Measurements from ENCODE around the gene VRK1.

Gene VRK1

GRCh38 chr14:96858643-96859042, 61.5 kb downstream of the VRK1 start:
- H3K4me3 ChIP-seq (ENCODE audit: control insufficient read depth, low read depth, low read length), result no peak overlapping the region
- no peak for DNase-seq (ENCODE audit: low read depth)
- no peak for TF ChIP-seq CTCF (conservative IDR thresholded peaks at IDR 0.05; ENCODE audit: control insufficient read depth, insufficient read depth, low read depth, low read length)

- no peak for TF ChIP-seq CTCF (conservative IDR thresholded peaks at IDR 0.05; ENCODE audit: control insufficient read depth, insufficient read depth, low read depth, low read length)
- no peak overlapping the region for H3K4me3 ChIP-seq (ENCODE audit: control insufficient read depth, low read depth, low read length)
- DNase-seq (ENCODE audit: low read depth), result no peak
Measured at GRCh38 chr14:96861568-96862310, 64.6 kb downstream of the VRK1 start.

GRCh38 chr14:96863327-96863985, 66.3 kb downstream of the VRK1 start:
- DNase-seq (ENCODE audit: low read depth), result no peak
- no peak for TF ChIP-seq CTCF (conservative IDR thresholded peaks at IDR 0.05; ENCODE audit: control insufficient read depth, insufficient read depth, low read depth, low read length)
- no peak overlapping the region for H3K4me3 ChIP-seq (ENCODE audit: control insufficient read depth, low read depth, low read length)

GRCh38 chr14:96863986-96864330, 66.8 kb downstream of the VRK1 start:
- no peak for TF ChIP-seq CTCF (conservative IDR thresholded peaks at IDR 0.05; ENCODE audit: control insufficient read depth, insufficient read depth, low read depth, low read length)
- no peak overlapping the region for H3K4me3 ChIP-seq (ENCODE audit: control insufficient read depth, low read depth, low read length)
- no peak for DNase-seq (ENCODE audit: low read depth)

- TF ChIP-seq CTCF (conservative IDR thresholded peaks at IDR 0.05; ENCODE audit: control insufficient read depth, insufficient read depth, low read depth, low read length), result no peak
- DNase-seq (ENCODE audit: low read depth), result no peak
- no peak overlapping the region for H3K4me3 ChIP-seq (ENCODE audit: control insufficient read depth, low read depth, low read length)
Measured at GRCh38 chr14:96867634-96868033, 70.5 kb downstream of the VRK1 start.

GRCh38 chr14:96874127-96874526, 76.9 kb downstream of the VRK1 start:
- no peak for TF ChIP-seq CTCF (conservative IDR thresholded peaks at IDR 0.05; ENCODE audit: control insufficient read depth, insufficient read depth, low read depth, low read length)
- no peak for DNase-seq (ENCODE audit: low read depth)
- no peak overlapping the region for H3K4me3 ChIP-seq (ENCODE audit: control insufficient read depth, low read depth, low read length)

Data from fibroblast of mammary gland (primary cell).